A549 (cell line): Measurements from ENCODE around the gene HAS3. TPM values are rescaled to one million over a fixed set of nuclear protein-coding genes. Genes with fewer than 3 reads are reported as not detected.

ENCODE experiments used
- ATAC-seq, 2 experiments: fragments of 200-7000 bp in 1 of 2; fragments of >200 bp in 1 of 2; cut with Nextera tagmentation in 1 of 2; cut with Tn5 transposase in 1 of 2; 3 replicates each; pipeline versions ENCODE4 v1.8.0 to v1.9.1; 2018 to 2020; ENCODE audit warnings: mild to moderate bottlenecking in 1 of 2, moderate library complexity in 1 of 2
- CTCF ChIA-PET: fragments of 300-600 bp; sonication (Branson Sonifier 250); formaldehyde crosslinking; extraction: SDS; loops from one replicate; lab custom pipeline; 2021; ENCODE audit warnings: antibody characterized with exemption, inconsistent platforms; lab: Yijun Ruan, JAX
- POLR2A ChIA-PET: fragments of 350-600 bp; formaldehyde crosslinking; extraction: SDS; loops from one replicate; lab custom pipeline; 2021; ENCODE audit warnings: antibody characterized with exemption, inconsistent platforms; lab: Yijun Ruan, JAX
- DNase-seq, 2 experiments: peaks; one replicate each; pipeline versions ENCODE4 v3.0.0 to v3.0.0-alpha.2; 2011 to 2016; ENCODE audit warnings: low read depth in 1 of 2, low spot score in 1 of 2
- FAIRE-seq: peaks from 2 replicates; lab custom pipeline; 2011; peaks lifted over from hg19 to GRCh38; lab: Jason Lieb, UNC
- H3K27ac ChIP-seq, 2 experiments: fragments of >200 bp; sonication (Bioruptor Twin); formaldehyde crosslinking; 3 replicates each; pipeline ENCODE4 v1.5.1; 2016 to 2017
- H3K4me1 ChIP-seq: fragments of >200 bp; sonication (Bioruptor Twin); formaldehyde crosslinking; 3 replicates; pipeline ENCODE4 v1.6.1; 2016
- H3K4me2 ChIP-seq: fragments of >200 bp; sonication (Bioruptor Twin); formaldehyde crosslinking; 3 replicates; pipeline ENCODE4 v1.6.1; 2016
- H3K4me3 ChIP-seq: fragments of >200 bp; sonication (Bioruptor Twin); formaldehyde crosslinking; 3 replicates; pipeline ENCODE4 v1.5.1; 2016
- H3K9me3 ChIP-seq: fragments of >200 bp; sonication (Bioruptor Twin); formaldehyde crosslinking; 3 replicates; pipeline ENCODE4 v1.6.1; 2016
- CBX8 ChIP-seq: fragments of 200-600 bp; sonication (generic); IDR thresholded peaks from 2 replicates; pipeline ENCODE4 v1.6.1; 2016
- CHD2 ChIP-seq: fragments of 150-350 bp; IDR thresholded peaks from 2 replicates; pipeline ENCODE4 v1.6.1; 2014; ENCODE audit warnings: low read length; ENCODE audit not compliant: partially characterized antibody
- FOSB ChIP-seq: fragments of 250-450 bp; sonication (Bioruptor Pico); IDR thresholded peaks from 2 replicates; pipeline ENCODE4 v1.5.0; 2020; ENCODE audit warnings: mild to moderate bottlenecking, moderate library complexity
- FOSL2 ChIP-seq, 2 experiments: fragments of 450-650 bp in 1 of 2; fragments of >200 bp in 1 of 2; sonication (Bioruptor Twin) in 1 of 2; formaldehyde crosslinking; IDR thresholded peaks; 2 replicates each; pipeline versions ENCODE4 v1.5.0 to v1.6.1; 2016 to 2020; ENCODE audit warnings: mild to moderate bottlenecking in 1 of 2, moderate library complexity in 1 of 2
- HEYL ChIP-seq: fragments of 250-450 bp; sonication (Bioruptor Pico); IDR thresholded peaks from 2 replicates; pipeline ENCODE4 v1.8.0; 2021; ENCODE audit warnings: mild to moderate bottlenecking, moderate library complexity
- HOXA7 ChIP-seq: fragments of 250-450 bp; sonication (Bioruptor Pico); IDR thresholded peaks from 2 replicates; pipeline ENCODE4 v1.5.0; 2020; ENCODE audit warnings: mild to moderate bottlenecking, moderate library complexity
- JUN ChIP-seq, 2 experiments: fragments of >200 bp; sonication (Bioruptor Twin); formaldehyde crosslinking; IDR thresholded peaks; 2 replicates in 1 of 2; 3 replicates in 1 of 2; pipeline ENCODE4 v1.6.1; 2016 to 2017
- MYC ChIP-seq: IDR thresholded peaks from 2 replicates; pipeline ENCODE4 v1.6.1; 2012; ENCODE audit warnings: mild to moderate bottlenecking, inconsistent platforms, low read length, improper control_type of control experiment, borderline replicate concordance
- RAD21 ChIP-seq, 2 experiments: fragments of >200 bp in 1 of 2; sonication (Bioruptor Twin) in 1 of 2; formaldehyde crosslinking in 1 of 2; IDR thresholded peaks in 1 of 2; conservative IDR thresholded peaks in 1 of 2; 2 replicates in 1 of 2; 3 replicates in 1 of 2; pipeline ENCODE4 v1.6.1; 2012 to 2018; ENCODE audit warnings: inconsistent platforms in 1 of 2
- RARB ChIP-seq: fragments of 250-450 bp; sonication (Bioruptor Pico); IDR thresholded peaks from 2 replicates; pipeline ENCODE4 v1.8.0; 2021; ENCODE audit warnings: mild to moderate bottlenecking, moderate library complexity
- RFX5 ChIP-seq: fragments of 450-650 bp; IDR thresholded peaks from 2 replicates; pipeline ENCODE4 v1.7.1; 2014; ENCODE audit warnings: antibody characterized with exemption, mild to moderate bottlenecking, moderate library complexity
- SMC3 ChIP-seq: fragments of >200 bp; sonication (Bioruptor Twin); formaldehyde crosslinking; IDR thresholded peaks from 3 replicates; pipeline ENCODE4 v1.6.1; 2018; ENCODE audit warnings: inconsistent platforms
- SREBF2 ChIP-seq: fragments of 450-650 bp; IDR thresholded peaks from 2 replicates; pipeline ENCODE4 v1.6.1; 2014; ENCODE audit warnings: mild to moderate bottlenecking, moderate library complexity
- TFCP2L1 ChIP-seq: fragments of 250-450 bp; sonication (Bioruptor Pico); IDR thresholded peaks from 2 replicates; pipeline ENCODE4 v1.5.0; 2021; ENCODE audit warnings: mild to moderate bottlenecking
- TP53 ChIP-seq: fragments of 250-450 bp; sonication (Bioruptor Pico); IDR thresholded peaks from 2 replicates; pipeline ENCODE4 v1.5.0; 2021; ENCODE audit warnings: mild to moderate bottlenecking, moderate library complexity
- ZFP36 ChIP-seq: fragments of 450-650 bp; IDR thresholded peaks from 2 replicates; pipeline ENCODE4 v1.6.1; 2014; ENCODE audit warnings: borderline replicate concordance; ENCODE audit not compliant: partially characterized antibody
- WGBS: methylation state at CpG from one replicate; pipeline ENCODE4 v1.1.6; 2017; ENCODE audit errors: missing lambda C conversion rate; 5-methylcytosine and 5-hydroxymethylcytosine counted together
- polyA plus RNA-seq, 4 experiments: library from polyadenylated mRNA; depleted of rRNA in 3 of 4; stranded (reverse); fragments of >200 nt; fragmentation: RNase III in 1 of 4; extraction: RNeasy Plus Mini Kit Qiagen cat#74134 plus additional on column Dnase treatment in 1 of 4; gene quantifications; 2 replicates in 3 of 4; 3 replicates in 1 of 4; pipeline ENCODE4 v1.2.3, GENCODE V29; 2011 to 2017
- TF ChIP-seq, protein P1 (sequence below): fragments of >200 bp; sonication (Bioruptor Twin); formaldehyde crosslinking; IDR thresholded peaks from 3 replicates; pipeline ENCODE4 v1.5.1; 2016
- TF ChIP-seq, protein P2 (sequence below): fragments of 250-450 bp; sonication (Bioruptor Pico); IDR thresholded peaks from 2 replicates; pipeline ENCODE4 v1.5.0; 2020; ENCODE audit warnings: low read depth, mild to moderate bottlenecking, moderate library complexity

Gene HAS3
- polyA plus RNA-seq, 2 of the 4 experiments (the other 2 are of a cell fraction), result 9.1 to 12.4 TPM

DNA sequence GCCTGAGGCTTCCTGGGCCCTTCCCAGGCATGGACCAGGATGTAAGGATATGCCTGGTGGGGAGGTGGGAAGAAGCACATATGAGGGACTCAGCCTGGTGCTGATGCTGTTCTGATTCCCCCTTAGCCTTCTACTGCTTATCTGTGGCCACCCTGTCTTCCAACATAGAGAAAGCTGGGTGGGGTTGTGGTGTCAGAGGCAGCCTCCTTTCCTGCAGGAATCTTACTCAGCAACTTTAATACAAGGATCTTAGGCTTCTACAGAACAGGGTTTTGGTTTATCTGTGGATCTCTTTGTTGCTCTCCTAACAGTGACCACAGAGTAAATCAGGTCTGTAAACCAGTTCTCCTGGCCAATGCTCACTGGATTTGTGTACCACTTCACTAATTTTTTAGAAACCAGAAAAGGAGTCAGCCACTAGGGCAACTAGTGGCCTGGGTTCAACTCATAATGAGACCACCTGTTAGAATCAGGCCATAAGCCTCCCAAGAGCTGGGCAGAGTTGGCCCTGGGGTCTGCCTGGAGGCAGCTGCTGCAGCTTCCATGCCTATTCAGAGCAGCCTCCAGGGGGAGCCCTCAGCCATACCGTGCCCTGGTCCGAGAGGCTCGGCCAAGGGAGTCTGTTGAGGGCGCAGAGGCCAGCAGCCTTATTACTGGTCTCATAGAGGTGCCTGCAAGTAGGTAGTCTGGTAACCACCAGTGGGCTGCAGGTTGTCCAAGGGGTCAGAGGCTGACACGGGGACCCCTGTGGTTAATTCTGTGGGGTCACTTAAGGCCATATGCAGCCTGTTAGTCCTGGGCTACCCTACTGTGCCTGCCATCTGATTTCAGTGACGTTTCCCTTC, 7.1 kb downstream of the HAS3 start:
- FAIRE-seq, result no peak

DNA sequence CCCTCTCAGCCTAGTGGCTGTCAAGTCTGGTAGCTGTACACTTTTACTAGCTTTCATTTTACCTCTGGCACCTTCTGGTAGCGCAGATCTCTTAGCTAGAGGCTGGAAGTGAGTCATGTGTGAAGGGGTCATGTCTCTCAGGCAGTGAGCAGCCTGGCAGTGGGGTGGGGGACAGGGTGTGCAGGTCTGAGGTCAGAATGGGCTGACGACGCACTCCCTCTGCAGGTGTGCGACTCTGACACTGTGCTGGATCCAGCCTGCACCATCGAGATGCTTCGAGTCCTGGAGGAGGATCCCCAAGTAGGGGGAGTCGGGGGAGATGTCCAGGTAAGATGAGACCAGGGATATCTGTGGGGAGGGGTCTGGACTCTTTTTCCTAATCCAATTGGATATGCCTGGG, 7.8 kb downstream of the HAS3 start:
- ChIA-PET POLR2A (no interaction called here), CTCF (interaction anchor here (0.7 to 24.8 kb wide), 27 partner anchors 11 to 266 kb away, joined by 3 to 503 read pairs (median 4); no protein-coding TSS in a partner anchor)
- no peak for ATAC-seq
- peaks cover 5% of the 10 kb centered on the region for H3K4me1 ChIP-seq
- WGBS, result 94% methylated on average over 7 of the region's 7 CpGs
- H3K4me2 ChIP-seq, result no peak overlapping the region
- DNase-seq, result no peak
- no peak overlapping the region for H3K4me3 ChIP-seq
- no peak for FAIRE-seq
- no peak overlapping the region for H3K27ac ChIP-seq
- H3K9me3 ChIP-seq, result no peaks in the 10 kb centered on the region
- no peak for TF ChIP-seq MYC
- no peak for TF ChIP-seq FOSB (CRISPR knock-in tag)

More for the DNA sequence above, 7.1 kb downstream of the HAS3 start:
- ChIA-PET CTCF (interaction anchor here (0.5 to 24.8 kb wide), 40 partner anchors 11 to 269 kb away, joined by 3 to 503 read pairs (median 4); partner anchors contain the start of gene TANGO6), POLR2A (no interaction called here)
- Histone ChIP-seq H3K9me3 (no peaks in the 10 kb centered on the region), H3K4me3 (no peak overlapping the region), H3K27ac (peak overlapping the region in 1 of 2 experiments; percentile 17; a peak in 1 of 6 replicates), H3K4me2 (no peak overlapping the region), H3K4me1 (peaks cover 12% of the 10 kb centered on the region)
- ATAC-seq, result peak; percentile 89 to 92
- peak; percentile 66 to 85 for DNase-seq
- 30% methylated on average over 2 of the region's 6 CpGs for WGBS
- TF ChIP-seq HOXA7 (CRISPR knock-in tag), result no peak
- peak; percentile 66 for TF ChIP-seq SMC3
- TF ChIP-seq HEYL (CRISPR knock-in tag), result no peak
- TF ChIP-seq TFCP2L1 (CRISPR knock-in tag), result no peak
- TF ChIP-seq RAD21 (conservative IDR thresholded peaks at IDR 0.05 in 1 of 2, IDR thresholded peaks at IDR 0.05 in 1 of 2), result peak; percentile 53 to 55
- TF ChIP-seq, protein P1, sequence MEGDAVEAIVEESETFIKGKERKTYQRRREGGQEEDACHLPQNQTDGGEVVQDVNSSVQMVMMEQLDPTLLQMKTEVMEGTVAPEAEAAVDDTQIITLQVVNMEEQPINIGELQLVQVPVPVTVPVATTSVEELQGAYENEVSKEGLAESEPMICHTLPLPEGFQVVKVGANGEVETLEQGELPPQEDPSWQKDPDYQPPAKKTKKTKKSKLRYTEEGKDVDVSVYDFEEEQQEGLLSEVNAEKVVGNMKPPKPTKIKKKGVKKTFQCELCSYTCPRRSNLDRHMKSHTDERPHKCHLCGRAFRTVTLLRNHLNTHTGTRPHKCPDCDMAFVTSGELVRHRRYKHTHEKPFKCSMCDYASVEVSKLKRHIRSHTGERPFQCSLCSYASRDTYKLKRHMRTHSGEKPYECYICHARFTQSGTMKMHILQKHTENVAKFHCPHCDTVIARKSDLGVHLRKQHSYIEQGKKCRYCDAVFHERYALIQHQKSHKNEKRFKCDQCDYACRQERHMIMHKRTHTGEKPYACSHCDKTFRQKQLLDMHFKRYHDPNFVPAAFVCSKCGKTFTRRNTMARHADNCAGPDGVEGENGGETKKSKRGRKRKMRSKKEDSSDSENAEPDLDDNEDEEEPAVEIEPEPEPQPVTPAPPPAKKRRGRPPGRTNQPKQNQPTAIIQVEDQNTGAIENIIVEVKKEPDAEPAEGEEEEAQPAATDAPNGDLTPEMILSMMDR, result peak; percentile 77

DNA sequence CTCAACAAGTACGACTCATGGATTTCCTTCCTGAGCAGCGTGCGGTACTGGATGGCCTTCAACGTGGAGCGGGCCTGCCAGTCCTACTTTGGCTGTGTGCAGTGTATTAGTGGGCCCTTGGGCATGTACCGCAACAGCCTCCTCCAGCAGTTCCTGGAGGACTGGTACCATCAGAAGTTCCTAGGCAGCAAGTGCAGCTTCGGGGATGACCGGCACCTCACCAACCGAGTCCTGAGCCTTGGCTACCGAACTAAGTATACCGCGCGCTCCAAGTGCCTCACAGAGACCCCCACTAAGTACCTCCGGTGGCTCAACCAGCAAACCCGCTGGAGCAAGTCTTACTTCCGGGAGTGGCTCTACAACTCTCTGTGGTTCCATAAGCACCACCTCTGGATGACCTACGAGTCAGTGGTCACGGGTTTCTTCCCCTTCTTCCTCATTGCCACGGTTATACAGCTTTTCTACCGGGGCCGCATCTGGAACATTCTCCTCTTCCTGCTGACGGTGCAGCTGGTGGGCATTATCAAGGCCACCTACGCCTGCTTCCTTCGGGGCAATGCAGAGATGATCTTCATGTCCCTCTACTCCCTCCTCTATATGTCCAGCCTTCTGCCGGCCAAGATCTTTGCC, 9.0 kb downstream of the HAS3 start:
- FAIRE-seq, result no peak
- ChIA-PET CTCF (interaction anchor here (0.6 to 24.8 kb wide), 13 partner anchors 9 to 342 kb away, joined by 3 to 503 read pairs (median 4); partner anchors contain the start of gene HAS3), POLR2A (interaction anchor here (0.5 to 1.6 kb wide), 2 partner anchors 9 to 247 kb away, joined by 5 read pairs; partner anchors contain the start of gene HAS3)
- H3K9me3 ChIP-seq, result no peaks in the 10 kb centered on the region
- TF ChIP-seq SREBF2 (no peak), RFX5 (no peak), TP53 (CRISPR knock-in tag) (no peak), SMC3 (no peak), CHD2 (no peak), FOSB (CRISPR knock-in tag) (no peak), TFCP2L1 (CRISPR knock-in tag) (no peak), RARB (CRISPR knock-in tag) (no peak), CBX8 (no peak), ZFP36 (no peak), HEYL (CRISPR knock-in tag) (no peak), JUN (IDR thresholded peaks at IDR 0.05) (no peak), FOSL2 (IDR thresholded peaks at IDR 0.05) (no peak), FOSL2 (CRISPR knock-in tag; IDR thresholded peaks at IDR 0.05) (no peak)
- TF ChIP-seq, protein P2, sequence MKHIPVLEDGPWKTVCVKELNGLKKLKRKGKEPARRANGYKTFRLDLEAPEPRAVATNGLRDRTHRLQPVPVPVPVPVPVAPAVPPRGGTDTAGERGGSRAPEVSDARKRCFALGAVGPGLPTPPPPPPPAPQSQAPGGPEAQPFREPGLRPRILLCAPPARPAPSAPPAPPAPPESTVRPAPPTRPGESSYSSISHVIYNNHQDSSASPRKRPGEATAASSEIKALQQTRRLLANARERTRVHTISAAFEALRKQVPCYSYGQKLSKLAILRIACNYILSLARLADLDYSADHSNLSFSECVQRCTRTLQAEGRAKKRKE (CRISPR knock-in tag), result no peak
- no peak for DNase-seq
- no peak for ATAC-seq
- H3K4me1 ChIP-seq, result no peaks in the 10 kb centered on the region
- 96% methylated on average over 25 of the region's 25 CpGs for WGBS
- no peak overlapping the region for H3K4me2 ChIP-seq
- no peak overlapping the region for H3K4me3 ChIP-seq
- no peak overlapping the region for H3K27ac ChIP-seq
